ENCODE measurements around the gene ARHGAP15.

Gene ARHGAP15

GRCh38 chr2:143226714-143227541 lies 97.7 kb downstream of the ARHGAP15 start:
- no peak for DNase-seq (ENCODE audit: low read depth)

- DNase-seq (ENCODE audit: low read depth): no peak
Observed at GRCh38 chr2:143229411-143229810, 100.2 kb downstream of the ARHGAP15 start.

- DNase-seq (ENCODE audit: low read depth): no peak
Observed at GRCh38 chr2:143229952-143230351, 100.7 kb downstream of the ARHGAP15 start.

GRCh38 chr2:143230506-143231253 lies 101.5 kb downstream of the ARHGAP15 start:
- DNase-seq (ENCODE audit: low read depth): no peak

GRCh38 chr2:143231254-143231645 lies 102.0 kb downstream of the ARHGAP15 start:
- no peak for DNase-seq (ENCODE audit: low read depth)

- DNase-seq (ENCODE audit: low read depth): no peak
Observed at GRCh38 chr2:143237146-143237777, 108.0 kb downstream of the ARHGAP15 start.

- no peak for DNase-seq (ENCODE audit: low read depth)
Observed at GRCh38 chr2:143241403-143242088, 112.3 kb downstream of the ARHGAP15 start.

- no peak for DNase-seq (ENCODE audit: low read depth)
Observed at GRCh38 chr2:143246246-143246645, 117.0 kb downstream of the ARHGAP15 start.

- DNase-seq (ENCODE audit: low read depth): no peak
Observed at GRCh38 chr2:143246815-143247744, 117.9 kb downstream of the ARHGAP15 start.

GRCh38 chr2:143248631-143249030 lies 119.4 kb downstream of the ARHGAP15 start:
- DNase-seq (ENCODE audit: low read depth): no peak

GRCh38 chr2:143251681-143252080 lies 122.5 kb downstream of the ARHGAP15 start:
- DNase-seq (ENCODE audit: low read depth): no peak

- DNase-seq (ENCODE audit: low read depth): no peak
Observed at GRCh38 chr2:143252138-143252907, 123.1 kb downstream of the ARHGAP15 start.

GRCh38 chr2:143254110-143254509 lies 124.9 kb downstream of the ARHGAP15 start:
- DNase-seq (ENCODE audit: low read depth): no peak

- DNase-seq (ENCODE audit: low read depth): no peak
Observed at GRCh38 chr2:143255086-143255485, 125.9 kb downstream of the ARHGAP15 start.

- no peak for DNase-seq (ENCODE audit: low read depth)
Observed at GRCh38 chr2:143255899-143256298, 126.7 kb downstream of the ARHGAP15 start.

GRCh38 chr2:143258126-143258892 lies 129.1 kb downstream of the ARHGAP15 start:
- no peak for DNase-seq (ENCODE audit: low read depth)

- DNase-seq (ENCODE audit: low read depth): peak; percentile 46
Observed at GRCh38 chr2:143259368-143259958, 130.2 kb downstream of the ARHGAP15 start.

- DNase-seq (ENCODE audit: low read depth): peak; percentile 65
Observed at GRCh38 chr2:143261986-143262385, 132.8 kb downstream of the ARHGAP15 start.

GRCh38 chr2:143262389-143262788 lies 133.2 kb downstream of the ARHGAP15 start:
- no peak for DNase-seq (ENCODE audit: low read depth)

Data from T-helper 22 cell (primary cell).